GM10266 (cell line): ENCODE measurements around the gene MKS1.

Experiments used
- DNase-seq: peaks from one replicate; pipeline ENCODE4 v3.0.0; 2012; ENCODE audit errors: extremely low spot score
- TF ChIP-seq, protein P1 (sequence below): IDR thresholded peaks from 2 replicates; pipeline ENCODE4 v1.5.1; 2012; ENCODE audit warnings: mild to moderate bottlenecking, low read depth; ENCODE audit not compliant: control insufficient read depth, insufficient read depth; ENCODE audit errors: missing control alignments

Gene MKS1

DNA sequence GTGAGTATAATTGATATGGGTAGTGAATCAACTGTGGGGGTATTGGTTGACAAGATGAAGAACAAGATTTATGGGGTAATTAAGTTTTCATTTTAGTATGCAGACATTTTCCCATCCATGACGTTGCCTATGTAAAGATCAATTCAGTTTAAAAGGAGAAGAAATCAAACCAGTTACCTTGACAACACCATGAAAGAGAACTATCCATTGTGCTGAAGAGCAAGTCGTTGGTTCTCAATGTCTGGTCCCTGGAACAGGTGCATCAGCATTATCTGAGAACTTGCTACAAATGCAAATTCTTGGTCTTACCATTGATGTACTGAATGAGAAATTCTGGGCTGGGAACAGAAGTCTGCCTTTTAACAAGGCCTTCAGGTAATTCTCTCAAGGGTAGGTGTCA lies 53.1 kb downstream of the MKS1 start:
- TF ChIP-seq, protein P1, sequence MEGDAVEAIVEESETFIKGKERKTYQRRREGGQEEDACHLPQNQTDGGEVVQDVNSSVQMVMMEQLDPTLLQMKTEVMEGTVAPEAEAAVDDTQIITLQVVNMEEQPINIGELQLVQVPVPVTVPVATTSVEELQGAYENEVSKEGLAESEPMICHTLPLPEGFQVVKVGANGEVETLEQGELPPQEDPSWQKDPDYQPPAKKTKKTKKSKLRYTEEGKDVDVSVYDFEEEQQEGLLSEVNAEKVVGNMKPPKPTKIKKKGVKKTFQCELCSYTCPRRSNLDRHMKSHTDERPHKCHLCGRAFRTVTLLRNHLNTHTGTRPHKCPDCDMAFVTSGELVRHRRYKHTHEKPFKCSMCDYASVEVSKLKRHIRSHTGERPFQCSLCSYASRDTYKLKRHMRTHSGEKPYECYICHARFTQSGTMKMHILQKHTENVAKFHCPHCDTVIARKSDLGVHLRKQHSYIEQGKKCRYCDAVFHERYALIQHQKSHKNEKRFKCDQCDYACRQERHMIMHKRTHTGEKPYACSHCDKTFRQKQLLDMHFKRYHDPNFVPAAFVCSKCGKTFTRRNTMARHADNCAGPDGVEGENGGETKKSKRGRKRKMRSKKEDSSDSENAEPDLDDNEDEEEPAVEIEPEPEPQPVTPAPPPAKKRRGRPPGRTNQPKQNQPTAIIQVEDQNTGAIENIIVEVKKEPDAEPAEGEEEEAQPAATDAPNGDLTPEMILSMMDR = no peak
- no peak for DNase-seq

DNA sequence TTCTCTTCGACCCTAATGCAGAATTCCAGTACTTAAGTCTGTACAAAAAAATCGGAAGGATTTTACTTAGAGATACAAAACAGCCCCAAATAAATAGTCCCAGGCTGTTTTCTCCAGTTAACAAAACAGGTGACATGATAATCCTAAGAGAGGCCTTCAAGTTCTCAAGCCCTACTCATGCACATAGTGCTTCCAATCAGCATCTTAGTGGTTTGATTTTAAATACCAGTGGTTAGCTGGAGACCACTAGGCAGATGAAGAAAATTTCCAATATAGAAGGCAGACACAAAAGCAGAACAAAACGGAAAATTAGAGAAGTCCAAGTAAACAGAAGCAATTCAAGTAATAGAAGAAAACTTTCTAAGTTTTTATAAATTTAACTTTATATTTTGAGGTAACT lies 57.5 kb downstream of the MKS1 start:
- TF ChIP-seq, protein P1 = no peak
- DNase-seq = no peak

DNA sequence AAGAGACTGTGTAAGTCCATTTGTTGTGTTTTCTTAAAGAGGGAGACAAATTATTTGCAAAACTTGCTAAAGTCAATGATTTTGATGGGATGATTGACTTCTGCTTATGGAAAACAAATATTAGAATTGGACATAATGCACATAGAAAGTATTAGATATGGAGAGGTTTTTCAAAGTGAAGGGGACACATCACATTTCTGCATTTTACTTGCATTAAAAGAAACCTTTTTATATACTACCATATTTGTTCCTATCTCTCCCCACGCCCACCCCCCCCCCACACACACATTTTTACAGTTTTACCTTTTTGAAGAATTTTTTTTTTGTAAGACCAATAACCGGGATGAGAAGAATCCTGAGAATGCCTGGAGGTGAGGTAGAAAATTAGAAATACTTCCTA lies 60.9 kb downstream of the MKS1 start:
- TF ChIP-seq, protein P1 = no peak
- DNase-seq = no peak

DNA sequence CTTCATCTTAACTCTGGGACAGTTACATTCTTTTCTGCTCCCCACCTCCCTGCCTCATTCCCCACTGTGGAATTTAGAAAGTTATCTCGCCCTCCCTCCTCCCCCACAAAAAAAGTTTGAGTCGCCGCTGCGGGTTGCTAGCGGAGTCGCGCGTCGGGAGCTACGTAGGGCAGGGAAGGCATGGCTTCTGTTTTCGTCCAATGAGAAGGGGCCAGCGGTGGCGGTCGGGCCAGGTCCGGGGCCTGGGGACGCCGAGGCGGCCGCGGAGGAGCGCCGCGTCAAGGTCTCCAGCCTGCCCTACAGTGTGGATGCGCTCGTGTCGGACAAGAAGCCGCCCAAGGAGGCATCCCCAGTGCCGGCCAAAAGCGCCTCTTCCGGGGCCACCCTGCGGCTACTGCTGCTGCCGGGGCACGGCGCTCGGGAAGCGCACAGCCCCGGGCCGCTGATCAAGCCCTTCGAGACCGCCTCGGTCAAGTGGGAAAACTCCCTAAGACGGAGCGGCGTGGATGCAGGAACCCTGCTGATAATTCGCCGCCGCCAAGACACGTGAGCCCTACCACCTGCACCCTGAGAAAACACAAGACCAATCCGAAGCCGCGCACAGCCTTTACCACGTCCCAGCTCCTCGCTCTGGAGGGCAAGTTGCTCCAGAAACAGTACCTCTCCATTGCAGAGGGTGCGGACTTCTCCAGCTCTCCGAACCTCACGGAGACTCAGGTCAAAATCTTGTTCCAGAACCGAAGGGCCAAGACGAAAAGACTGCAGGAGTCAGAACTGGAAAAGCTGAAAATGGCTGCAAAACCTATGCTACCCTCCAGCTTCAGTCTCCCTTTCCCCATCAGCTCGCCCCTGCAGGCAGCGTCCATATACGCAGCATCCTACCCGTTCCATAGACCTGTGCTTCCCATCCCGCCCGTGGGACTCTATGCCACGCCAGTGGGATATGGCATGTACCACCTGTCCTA lies 61.9 kb downstream of the MKS1 start:
- no peak for DNase-seq
- TF ChIP-seq, protein P1 = no peak
